Stimulated activated effector memory CD8-positive, alpha-beta T cell treated with anti-CD3 and anti-CD28 coated beads, Interleukin-12 subunit alpha, Interleukin-12 subunit beta, amount 100 ng/mL, for 72 hours (primary cell): ENCODE data around the gene SAMD9L.

Experiments
- ATAC-seq: fragments of 150-1000 bp; cut with Tn5 transposase; 2 replicates; pipeline ENCODE4 v1.10.0; 2021
- DNase-seq, 2 donors: peaks; one replicate each; pipeline ENCODE4 v3.0.0; 2021 to 2022; ENCODE audit warnings: low spot score in 2 of 2
- H3K27ac Mint-ChIP-seq: one replicate; pipeline ENCODE4 v1.8.0; 2022; ENCODE audit warnings: mild to moderate bottlenecking, mixed read lengths
- H3K36me3 Mint-ChIP-seq: one replicate; pipeline ENCODE4 v1.8.0; 2022; ENCODE audit warnings: mild to moderate bottlenecking, mixed read lengths
- H3K4me1 Mint-ChIP-seq: one replicate; pipeline ENCODE4 v1.8.0; 2022; ENCODE audit warnings: mixed read lengths
- H3K4me3 Mint-ChIP-seq: one replicate; pipeline ENCODE4 v1.8.0; 2022; ENCODE audit warnings: mild to moderate bottlenecking, mixed read lengths
- H3K9me3 Mint-ChIP-seq: one replicate; pipeline ENCODE4 v1.8.0; 2022; ENCODE audit warnings: mixed read lengths

SAMD9L gene

GRCh38 chr7:93120592-93121549 lies 27.3 kb downstream of the SAMD9L start:
- H3K27ac Mint-ChIP-seq = no peak overlapping the region
- peaks cover 22% of the 10 kb centered on the region for H3K9me3 Mint-ChIP-seq
- no peak for ATAC-seq
- no peak overlapping the region for H3K4me3 Mint-ChIP-seq
- H3K36me3 Mint-ChIP-seq = peaks cover 7% of the 10 kb centered on the region
- peaks cover 14% of the 10 kb centered on the region for H3K4me1 Mint-ChIP-seq
- no peak for DNase-seq

GRCh38 chr7:93119191-93119905 lies 28.8 kb downstream of the SAMD9L start:
- ATAC-seq (no peak), DNase-seq (no peak)
- Mint-ChIP-seq H3K9me3 (peaks cover 20% of the 10 kb centered on the region), H3K4me1 (peaks cover 30% of the 10 kb centered on the region), H3K4me3 (no peak overlapping the region), H3K36me3 (peaks cover 22% of the 10 kb centered on the region), H3K27ac (no peak overlapping the region)

- Mint-ChIP-seq H3K27ac (peak within 1 kb of the TSS; percentile 87), H3K4me1 (peaks cover 37% of the 10 kb centered on the region), H3K4me3 (peak within 1 kb of the TSS; percentile 85), H3K9me3 (peaks cover 13% of the 10 kb centered on the region), H3K36me3 (peaks cover 36% of the 10 kb centered on the region)
- DNase-seq (peak; percentile 14 to 62), ATAC-seq (peak; percentile 87)
Observed at GRCh38 chr7:93117852-93118530, 30.2 kb downstream of the SAMD9L start, which contains the start of gene SAMD9. Gene SAMD9 (minus strand): TSS chr7:93117979. CDS start chr7:93106097, 11,882 bp downstream.

GRCh38 chr7:93117327-93117726 lies 30.9 kb downstream of the SAMD9L start:
- no peak for ATAC-seq
- H3K4me1 Mint-ChIP-seq = peaks cover 41% of the 10 kb centered on the region
- no peak for DNase-seq
- H3K27ac Mint-ChIP-seq = peak overlapping the region; percentile 87
- H3K36me3 Mint-ChIP-seq = peaks cover 42% of the 10 kb centered on the region
- peaks cover 9% of the 10 kb centered on the region for H3K9me3 Mint-ChIP-seq
- H3K4me3 Mint-ChIP-seq = peak overlapping the region; percentile 85

- H3K27ac Mint-ChIP-seq = peak overlapping the region; percentile 87
- peak overlapping the region; percentile 85 for H3K4me3 Mint-ChIP-seq
- ATAC-seq (peak; percentile 98), DNase-seq (peak in 1 of 2 donors; percentile 57)
- peaks cover 58% of the 10 kb centered on the region for H3K36me3 Mint-ChIP-seq
- H3K9me3 Mint-ChIP-seq = peaks cover 13% of the 10 kb centered on the region
- H3K4me1 Mint-ChIP-seq = peaks cover 46% of the 10 kb centered on the region
Observed at GRCh38 chr7:93115796-93116195, 32.4 kb downstream of the SAMD9L start.

GRCh38 chr7:93108003-93108402 lies 40.2 kb downstream of the SAMD9L start:
- Mint-ChIP-seq H3K36me3 (peaks cover 85% of the 10 kb centered on the region), H3K4me1 (peaks cover 15% of the 10 kb centered on the region), H3K4me3 (no peak overlapping the region), H3K9me3 (peaks cover 28% of the 10 kb centered on the region), H3K27ac (no peak overlapping the region)
- ATAC-seq (no peak), DNase-seq (no peak)

GRCh38 chr7:93097388-93097787 lies 50.8 kb downstream of the SAMD9L start:
- Mint-ChIP-seq H3K36me3 (peaks cover 14% of the 10 kb centered on the region), H3K27ac (no peak overlapping the region), H3K9me3 (peaks cover 28% of the 10 kb centered on the region), H3K4me3 (no peak overlapping the region), H3K4me1 (no peaks in the 10 kb centered on the region)
- no peak for DNase-seq
- no peak for ATAC-seq

- ATAC-seq = peak; percentile 68
- H3K9me3 Mint-ChIP-seq = peaks cover 29% of the 10 kb centered on the region
Observed at GRCh38 chr7:93092757-93093370, 55.3 kb downstream of the SAMD9L start.

More at GRCh38 chr7:93092757-93093370, 55.3 kb downstream of the SAMD9L start:
- Mint-ChIP-seq H3K27ac (no peak overlapping the region), H3K4me3 (no peak overlapping the region), H3K4me1 (no peaks in the 10 kb centered on the region), H3K36me3 (peaks cover 6% of the 10 kb centered on the region)
- no peak for DNase-seq
